Kasumi-1 (cell line): ENCODE data around the gene WASHC2A.
A peak's percentile ranks its signal among the peaks of the same experiment; 100 is the strongest.
"Not testable (repeated sequence)": the region's sequence is repeated elsewhere in the genome, so short reads cannot be mapped to it uniquely, and the experiment has no call there.

ENCODE experiments used
- DNase-seq, 2 experiments: peaks; one replicate each; lab custom pipeline; 2025; lab: John Stamatoyannopoulos, UW

WASHC2A gene, protein sequence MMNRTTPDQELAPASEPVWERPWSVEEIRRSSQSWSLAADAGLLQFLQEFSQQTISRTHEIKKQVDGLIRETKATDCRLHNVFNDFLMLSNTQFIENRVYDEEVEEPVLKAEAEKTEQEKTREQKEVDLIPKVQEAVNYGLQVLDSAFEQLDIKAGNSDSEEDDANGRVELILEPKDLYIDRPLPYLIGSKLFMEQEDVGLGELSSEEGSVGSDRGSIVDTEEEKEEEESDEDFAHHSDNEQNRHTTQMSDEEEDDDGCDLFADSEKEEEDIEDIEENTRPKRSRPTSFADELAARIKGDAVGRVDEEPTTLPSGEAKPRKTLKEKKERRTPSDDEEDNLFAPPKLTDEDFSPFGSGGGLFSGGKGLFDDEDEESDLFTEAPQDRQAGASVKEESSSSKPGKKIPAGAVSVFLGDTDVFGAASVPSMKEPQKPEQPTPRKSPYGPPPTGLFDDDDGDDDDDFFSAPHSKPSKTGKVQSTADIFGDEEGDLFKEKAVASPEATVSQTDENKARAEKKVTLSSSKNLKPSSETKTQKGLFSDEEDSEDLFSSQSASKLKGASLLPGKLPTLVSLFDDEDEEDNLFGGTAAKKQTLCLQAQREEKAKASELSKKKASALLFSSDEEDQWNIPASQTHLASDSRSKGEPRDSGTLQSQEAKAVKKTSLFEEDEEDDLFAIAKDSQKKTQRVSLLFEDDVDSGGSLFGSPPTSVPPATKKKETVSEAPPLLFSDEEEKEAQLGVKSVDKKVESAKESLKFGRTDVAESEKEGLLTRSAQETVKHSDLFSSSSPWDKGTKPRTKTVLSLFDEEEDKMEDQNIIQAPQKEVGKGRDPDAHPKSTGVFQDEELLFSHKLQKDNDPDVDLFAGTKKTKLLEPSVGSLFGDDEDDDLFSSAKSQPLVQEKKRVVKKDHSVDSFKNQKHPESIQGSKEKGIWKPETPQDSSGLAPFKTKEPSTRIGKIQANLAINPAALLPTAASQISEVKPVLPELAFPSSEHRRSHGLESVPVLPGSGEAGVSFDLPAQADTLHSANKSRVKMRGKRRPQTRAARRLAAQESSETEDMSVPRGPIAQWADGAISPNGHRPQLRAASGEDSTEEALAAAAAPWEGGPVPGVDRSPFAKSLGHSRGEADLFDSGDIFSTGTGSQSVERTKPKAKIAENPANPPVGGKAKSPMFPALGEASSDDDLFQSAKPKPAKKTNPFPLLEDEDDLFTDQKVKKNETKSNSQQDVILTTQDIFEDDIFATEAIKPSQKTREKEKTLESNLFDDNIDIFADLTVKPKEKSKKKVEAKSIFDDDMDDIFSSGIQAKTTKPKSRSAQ (N-terminal part only)

DNA sequence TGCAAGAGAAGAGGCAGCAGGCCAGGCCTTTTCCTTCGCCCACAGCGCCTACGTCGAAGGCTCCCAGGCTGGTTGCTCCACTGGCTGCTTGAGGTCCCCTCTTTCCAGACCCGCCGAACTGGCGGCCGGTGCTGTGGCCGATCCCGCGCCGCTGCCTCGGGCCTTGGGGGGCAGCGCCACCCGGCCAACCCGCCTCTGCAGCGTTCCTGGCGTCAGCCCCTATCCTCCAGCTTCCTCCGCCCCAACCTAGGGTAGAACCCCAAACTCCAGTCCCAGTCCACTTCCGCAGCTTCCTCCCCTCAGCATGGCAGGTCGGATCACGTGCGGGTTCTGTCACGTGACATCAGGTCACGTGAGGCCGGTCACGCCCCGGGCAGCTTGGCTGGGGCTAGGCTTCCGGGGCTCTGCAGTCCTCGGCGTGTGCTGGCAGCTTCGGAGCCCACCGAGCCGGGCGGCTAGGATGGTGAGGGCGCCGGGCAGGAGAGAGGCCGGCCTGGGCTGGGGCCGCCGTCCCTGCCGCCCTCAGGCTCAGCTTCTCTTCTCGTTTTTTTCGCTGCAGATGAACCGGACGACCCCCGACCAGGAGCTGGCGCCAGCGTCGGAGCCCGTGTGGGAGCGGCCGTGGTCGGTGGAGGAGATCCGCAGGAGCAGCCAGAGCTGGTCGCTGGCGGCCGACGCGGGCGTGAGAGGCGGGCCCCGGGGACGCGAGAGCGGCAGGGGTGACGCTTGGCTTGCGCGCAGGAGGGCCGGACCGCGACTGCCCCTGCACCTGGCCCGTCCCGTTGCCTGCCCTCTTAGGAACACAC lies at the start of gene WASHC2A:
TSS of gene WASHC2A (plus strand) at position 409 of the 806 bp plus-strand sequence. CDS start at position 461, 52 bp downstream.
- DNase-seq = peak; percentile 73 to 84

DNA sequence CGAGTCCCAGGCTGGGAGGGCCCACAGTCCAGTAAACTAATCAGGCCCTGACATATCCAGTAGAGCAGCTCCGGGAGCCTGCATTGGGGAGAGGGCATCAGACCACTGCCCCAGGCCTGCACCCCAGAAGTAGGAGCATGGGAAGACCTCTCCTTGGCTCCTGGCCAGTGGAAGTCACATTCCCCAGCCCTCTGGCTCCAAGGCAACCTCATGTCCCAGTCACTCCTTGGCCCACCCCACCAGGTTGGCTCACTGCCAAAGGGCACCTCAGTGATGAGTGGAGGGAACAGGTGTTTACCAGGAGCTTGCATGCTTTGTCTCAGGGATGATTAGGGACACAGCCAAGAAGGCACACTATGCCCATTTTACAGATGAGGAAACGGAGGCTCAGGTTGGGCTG lies 48.5 kb upstream of the WASHC2A start:
- DNase-seq = not testable (repeated sequence)

DNA sequence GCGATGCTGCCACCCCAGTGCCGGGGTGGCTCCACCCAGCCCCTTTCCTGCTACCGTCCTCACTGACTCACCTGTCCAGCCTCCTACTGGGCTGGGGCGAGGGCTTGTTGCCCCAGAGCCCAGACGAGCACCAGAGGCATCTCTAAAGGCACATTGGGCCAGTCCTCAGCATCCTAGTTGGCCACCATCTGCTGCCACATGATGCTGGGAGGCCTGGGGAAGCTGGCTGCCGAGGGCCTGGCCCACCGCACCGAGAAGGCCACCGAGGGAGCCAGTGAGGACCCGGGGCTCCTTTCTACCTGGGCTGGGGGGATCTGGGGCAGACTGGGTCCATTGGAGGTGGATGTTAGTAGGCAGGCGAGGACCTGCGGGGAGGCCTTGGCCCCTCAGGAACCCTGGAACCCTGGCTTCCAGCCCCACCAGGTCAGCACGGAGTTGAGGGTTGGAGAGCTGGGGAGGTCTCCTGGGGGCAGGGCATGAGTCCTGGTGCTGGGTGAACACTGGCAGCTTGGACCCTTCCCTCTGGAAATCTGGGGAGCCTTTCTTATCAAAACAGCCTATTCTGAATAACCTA lies 47.2 kb upstream of the WASHC2A start:
- DNase-seq = not testable (repeated sequence)

DNA sequence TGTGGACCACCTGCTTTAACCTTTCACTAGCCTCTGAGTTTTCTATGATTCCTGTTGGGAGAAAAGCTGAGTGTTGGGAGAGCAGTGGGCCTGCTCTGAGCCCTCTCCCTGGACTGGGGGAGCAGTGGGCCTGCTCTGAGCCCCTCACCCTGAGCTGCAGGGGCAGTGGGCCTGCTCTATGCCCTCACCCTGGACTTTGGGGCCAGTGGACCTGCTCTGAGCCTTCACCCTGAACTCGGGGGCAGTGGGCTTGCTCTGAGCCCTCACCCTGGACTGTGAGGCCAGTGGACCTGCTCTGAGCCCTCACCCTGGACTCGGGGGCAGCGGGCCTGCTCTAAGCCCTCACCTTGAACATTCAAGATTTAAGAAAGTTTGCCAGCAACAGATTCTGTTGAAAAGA lies 46.1 kb upstream of the WASHC2A start:
- DNase-seq = no peak

DNA sequence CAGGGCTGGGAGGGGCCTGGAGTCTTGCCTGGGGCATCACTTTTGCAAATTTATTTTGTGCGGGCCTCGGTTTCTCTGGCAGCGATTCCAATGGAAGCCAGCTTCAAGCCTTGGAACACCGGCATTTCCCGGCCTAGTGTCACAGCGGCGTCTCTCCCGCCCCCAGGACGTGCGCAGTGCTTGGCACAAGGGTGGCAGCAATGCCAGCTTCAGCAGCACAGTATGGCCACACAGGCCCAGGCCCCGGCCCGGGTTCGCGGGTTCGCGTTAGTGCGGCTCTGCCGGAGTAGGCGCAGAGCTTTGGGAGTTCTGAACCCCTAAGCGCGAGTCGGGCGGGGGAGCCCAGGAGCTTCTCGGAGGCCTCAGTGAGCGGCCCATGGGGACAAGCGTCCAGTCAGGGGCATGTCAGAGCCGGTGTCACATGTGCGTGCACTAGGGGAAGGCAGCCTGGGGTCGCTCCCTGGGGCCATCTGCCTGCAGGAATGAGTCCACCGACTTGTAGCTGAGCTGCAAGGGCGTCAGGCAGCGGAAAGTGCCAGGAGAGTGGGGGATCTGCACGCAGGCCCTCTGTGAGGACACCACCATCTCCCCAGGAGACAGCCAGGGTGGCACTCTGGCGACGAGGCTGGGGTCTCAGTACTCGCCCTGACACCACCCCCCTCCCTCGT lies 42.9 kb upstream of the WASHC2A start:
- not testable (repeated sequence) for DNase-seq

DNA sequence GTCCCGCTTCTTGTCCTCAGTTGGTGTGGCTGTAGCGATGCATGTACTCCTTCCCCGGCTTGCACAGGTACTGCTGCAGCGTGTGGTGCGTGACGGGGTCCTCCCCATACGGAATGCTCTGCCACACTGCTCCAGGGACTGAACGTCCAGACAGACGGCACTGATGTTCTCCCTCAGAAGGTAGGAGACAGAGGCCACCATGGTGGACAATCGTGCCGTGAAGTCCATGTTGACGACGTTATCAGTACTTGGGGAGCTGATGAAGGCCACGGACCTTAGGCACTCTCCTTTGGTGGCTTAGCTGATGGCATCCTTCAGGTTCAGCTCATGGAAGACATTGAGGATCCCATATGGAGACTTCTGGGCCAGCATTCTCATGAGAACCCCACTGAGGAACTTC lies 42.1 kb upstream of the WASHC2A start:
- no peak for DNase-seq

DNA sequence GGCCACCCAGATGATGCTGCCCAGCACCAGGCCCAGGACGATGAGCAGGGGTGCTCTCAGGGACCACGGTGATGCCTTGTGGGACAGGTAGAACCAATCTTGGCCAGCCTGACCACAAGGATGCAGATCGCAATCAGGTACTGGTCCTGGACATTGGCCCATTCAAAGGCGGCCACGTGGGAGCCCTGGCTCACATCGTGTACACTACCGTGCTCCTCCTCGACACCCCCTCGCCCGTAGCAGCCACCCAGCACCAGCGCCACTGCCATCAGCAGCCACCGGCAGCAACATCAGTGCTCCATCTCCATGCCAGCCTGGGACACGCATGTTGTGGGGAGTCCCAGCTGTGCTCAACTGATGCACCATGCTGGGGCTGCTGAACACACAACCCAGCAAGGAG lies 40.6 kb upstream of the WASHC2A start:
- no peak for DNase-seq

DNA sequence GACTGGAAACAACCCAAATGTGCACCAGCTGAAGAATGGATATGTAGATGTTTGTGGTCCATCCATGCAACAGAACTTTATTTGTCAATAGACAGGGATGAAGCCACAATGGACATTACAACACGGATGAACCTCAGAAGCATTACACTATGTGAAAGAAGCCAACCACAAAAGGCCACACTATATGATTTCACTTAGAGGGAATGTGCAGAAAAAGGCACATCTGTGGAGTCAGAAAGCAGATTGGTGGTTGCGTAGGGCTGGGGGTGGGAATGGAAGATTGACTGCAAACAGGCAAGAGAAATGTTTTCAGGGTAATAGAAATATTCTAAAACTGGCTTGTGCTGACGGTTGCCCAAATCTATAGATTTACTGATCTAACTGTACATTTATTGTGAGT lies 34.3 kb upstream of the WASHC2A start:
- DNase-seq = no peak

DNA sequence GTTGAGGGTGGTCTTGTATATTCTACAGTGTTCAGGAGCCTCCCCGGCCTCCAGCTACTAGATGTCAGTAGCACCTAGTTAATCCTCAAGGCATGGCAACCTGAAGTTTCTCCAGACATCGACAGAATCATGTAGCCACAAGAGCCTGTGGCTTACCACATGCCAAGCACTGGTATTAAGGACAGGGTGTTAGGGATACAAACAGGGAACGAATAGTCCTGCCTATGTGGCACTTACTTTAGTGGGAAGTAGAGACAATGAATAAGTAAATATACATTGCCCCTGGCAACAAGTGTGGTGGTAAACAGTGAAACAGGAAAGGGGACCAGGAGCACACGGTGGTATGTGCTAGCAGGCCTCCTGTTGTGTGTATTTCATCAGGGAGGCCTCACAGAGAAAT lies 32.4 kb upstream of the WASHC2A start:
- peak; percentile 15 to 29 for DNase-seq

DNA sequence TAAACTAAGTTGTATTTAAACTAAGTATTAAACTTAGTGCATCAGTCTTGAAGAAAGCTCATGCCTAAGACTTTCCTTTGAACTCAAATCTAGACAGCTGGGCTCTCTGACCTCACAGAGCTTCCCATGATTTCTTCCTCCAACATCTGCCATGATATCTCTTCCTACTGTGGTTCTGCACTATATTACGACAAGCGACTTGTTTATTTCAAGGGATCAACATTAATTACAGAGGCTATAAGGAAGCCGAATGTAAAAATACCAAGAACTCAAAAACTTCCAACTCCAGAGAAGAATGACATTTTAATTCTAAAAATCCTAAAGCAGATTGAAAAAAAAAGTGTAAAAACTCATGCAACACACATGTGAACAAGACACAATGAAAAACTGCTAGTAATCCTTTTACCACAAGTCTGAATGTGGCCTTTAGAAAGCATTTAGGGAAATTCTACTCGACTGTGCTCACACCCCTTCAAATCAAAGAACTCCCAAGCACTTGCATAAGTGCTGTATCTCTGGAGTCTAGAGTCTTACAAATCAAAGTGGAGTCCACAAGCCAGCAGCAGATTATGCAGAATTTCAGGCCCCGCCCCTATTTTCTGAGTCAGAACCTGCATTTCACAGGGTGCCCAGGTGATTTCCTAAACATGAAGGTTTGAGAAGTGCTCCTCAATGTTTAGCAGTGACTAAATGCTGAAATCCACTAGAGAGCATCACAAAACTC lies 22.7 kb upstream of the WASHC2A start:
- no peak for DNase-seq

DNA sequence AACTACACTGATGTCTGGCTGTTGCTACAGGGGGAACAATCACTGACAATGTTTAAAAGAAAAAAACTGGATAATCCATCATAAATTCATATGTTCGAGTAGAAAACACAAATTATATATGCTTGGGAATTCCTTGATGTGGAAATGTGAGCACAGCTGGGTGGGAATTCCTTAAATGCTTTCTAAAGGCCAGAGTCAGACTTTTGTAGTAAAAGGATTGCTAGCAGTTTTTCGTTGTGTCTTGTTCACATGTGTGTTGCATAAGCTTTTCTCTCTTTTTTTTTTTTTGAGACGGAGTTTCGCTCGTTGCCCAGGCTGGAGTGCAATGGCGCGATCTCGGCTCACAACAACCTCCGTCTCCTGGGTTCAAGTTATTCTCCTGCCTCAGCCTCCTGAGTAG lies 21.3 kb upstream of the WASHC2A start:
- DNase-seq = not testable (repeated sequence)

DNA sequence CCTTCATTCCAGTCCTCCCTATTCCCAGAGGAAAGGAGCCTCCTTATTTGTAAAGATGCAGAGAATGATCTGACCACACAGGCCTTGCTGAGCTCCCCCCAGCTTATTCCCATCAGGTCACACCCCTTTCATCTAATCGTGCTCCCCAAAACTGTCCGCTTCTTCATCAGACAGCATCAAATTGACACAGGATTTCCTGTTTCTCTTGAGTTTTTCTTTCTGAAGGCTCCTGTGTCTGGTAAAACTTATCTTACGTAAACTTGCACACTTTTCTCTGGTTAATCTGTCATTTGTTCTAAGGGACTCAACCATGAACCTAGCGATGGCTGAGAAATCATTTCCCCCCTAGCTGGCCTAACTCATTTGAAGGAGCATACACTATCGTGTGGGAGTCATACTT lies 20.2 kb upstream of the WASHC2A start:
- not testable (repeated sequence) for DNase-seq

DNA sequence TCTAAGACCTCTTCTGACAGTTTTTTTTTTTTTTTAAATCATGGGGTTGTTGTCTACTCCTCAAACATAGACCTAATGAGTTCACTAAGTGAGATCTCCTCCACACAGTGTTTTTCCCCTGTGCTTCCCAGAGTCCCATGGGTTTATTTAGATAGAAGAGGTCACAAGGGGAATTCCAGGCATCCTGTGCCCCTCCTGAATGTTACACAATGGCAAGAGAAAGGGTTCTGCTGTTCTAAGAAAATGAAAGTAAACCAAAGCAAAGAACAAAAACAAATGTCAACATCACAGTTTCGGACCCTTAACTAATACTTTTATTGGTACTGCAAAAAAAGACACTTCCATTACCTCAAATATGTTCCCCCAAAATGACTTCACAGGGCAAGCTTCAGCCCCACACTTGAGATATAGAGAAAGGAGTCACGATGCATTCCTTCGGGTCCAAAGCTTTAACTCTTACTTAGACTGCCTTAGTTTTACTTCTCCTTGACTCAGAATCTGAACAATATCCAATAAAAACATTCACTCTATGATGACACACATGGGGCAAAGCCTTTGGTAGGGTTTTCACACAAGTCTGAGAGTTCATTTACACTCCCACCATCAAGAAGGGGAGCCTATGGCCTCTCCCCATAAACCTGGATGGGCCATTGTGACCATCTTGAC lies 15.6 kb upstream of the WASHC2A start:
- DNase-seq = not testable (repeated sequence)

DNA sequence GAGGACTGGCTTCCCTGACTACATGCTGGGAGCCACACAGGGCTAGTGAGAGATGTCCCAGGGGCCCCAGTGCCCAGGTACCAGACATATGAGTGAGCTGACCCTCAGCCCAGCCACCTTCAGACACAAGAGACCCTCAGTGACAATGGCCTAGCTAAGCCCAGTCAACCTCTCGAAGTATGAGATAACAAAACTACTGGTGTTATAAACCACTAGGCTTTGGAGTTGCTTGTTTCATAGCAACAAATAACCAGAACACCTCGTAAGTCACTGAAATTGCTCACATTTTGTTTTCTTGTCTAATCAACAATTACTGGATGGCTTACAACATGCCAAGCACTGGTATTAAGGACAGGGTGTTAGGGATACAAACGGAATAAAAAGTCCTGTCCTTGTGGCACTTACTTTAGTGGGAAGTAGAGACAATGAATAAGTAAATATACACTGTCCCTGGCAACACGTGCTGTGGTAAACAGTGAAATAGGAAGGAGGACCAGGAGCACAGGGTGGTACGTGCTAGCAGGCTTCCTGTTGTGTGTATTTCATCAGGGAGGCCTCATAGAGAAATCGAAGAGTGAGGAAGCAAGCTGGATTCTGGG lies 14.9 kb upstream of the WASHC2A start:
- DNase-seq = not testable (repeated sequence)

DNA sequence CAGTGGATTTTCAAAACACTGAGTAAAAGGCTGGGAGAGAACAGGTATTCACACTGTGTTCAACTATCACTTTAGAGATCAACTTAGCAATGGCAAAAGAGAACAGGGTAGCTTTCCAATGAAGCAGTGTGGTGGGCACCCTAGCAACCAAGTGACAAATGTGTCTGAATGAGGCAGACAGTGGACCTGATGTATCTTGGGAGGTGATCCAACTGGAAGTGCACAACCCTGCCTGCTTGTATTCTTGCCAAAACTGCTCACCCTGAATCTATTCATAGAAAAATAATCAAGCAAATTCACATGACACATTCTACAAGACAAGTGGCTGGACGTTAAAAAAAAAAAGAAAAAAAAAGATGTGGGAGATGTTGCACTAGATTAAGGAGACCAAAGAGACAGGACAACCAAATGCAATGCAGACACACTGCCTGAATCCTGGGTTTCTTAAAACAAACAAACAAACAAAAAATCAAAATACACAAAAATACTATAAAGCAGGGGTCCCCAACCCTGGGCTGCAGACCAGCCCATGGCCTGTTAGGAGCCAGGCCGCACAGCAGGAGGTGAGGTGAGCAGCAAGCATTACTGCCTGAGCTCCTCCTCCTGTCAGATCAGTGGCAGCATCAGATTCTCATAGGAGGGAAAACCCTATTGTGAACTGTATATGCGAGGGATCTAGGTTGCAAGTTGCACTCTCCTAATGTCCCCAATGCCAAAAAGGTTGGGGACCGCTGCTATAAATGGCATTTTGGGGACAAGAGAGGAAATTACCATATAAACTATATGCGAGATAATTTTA lies 12.1 kb upstream of the WASHC2A start:
- DNase-seq = not testable (repeated sequence)

DNA sequence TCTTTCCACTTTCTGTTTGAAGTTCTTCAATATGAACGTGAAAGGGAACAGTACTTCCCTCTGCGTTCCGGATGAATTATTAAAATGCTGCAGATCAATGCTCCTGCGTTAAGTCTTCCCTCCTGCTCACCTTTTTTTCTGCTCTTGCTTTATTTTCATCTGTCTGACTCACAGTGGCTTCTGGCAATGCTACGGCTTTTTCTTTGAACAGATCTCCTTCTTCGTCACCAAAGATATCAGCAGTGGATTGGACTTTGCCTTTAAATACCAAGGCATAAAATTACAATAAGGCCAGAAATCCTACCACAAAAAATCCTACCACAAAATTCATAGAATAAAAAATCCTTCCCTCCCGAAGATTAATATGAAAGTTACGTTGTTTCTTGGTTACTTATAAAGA lies 11.1 kb upstream of the WASHC2A start:
- DNase-seq = not testable (repeated sequence)

DNA sequence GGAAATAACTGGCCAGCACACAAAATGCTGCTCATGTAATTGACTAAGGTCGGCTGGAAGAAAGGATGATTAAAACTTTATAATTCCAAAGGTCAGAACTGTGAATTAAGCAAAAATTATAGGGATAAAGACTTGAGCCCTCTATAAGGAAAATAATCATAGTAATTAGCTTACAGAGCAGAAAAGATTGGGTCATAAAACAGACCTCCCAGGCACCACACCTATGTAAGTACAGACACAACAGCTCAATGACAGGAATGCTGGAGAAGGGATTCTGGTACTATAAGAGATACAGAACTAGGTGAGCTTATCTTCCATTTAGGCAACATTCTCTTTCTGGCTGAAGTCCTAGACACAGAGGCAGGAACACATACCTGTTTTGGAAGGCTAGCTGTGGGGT lies 9.0 kb upstream of the WASHC2A start:
- DNase-seq = not testable (repeated sequence)

DNA sequence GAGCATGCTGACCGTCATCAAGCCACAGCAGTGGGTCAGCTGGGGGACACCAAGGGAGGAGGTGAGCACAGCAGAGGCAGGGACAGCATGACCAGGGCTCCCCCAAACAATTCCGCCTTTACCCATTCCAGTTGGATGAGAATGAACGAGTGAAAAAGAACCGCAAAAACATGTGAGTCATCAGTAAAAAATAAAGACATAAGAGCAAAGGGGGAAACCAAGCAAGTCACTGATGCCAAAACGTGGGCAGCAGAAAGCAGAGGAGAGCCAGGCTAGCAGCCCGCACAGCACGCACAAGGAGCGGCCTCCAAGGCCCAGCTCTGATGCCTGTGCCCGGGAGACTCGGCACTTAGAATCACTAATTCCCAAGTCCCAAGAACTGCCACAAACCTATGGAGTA lies 7.8 kb upstream of the WASHC2A start:
- not testable (repeated sequence) for DNase-seq
